Natural killer cell (primary cell): ENCODE data around the gene CAV2. TPM values are rescaled to one million over a fixed set of nuclear protein-coding genes. Genes with fewer than 3 reads are reported as not detected.

Experiments used
- ATAC-seq, 3 donors: fragments of 150-1000 bp in 2 of 3; fragments of 200-7000 bp in 1 of 3; cut with Tn5 transposase; 1 replicate in 1 of 3; 2 replicates in 2 of 3; pipeline ENCODE4 v1.10.0; 2021; ENCODE audit warnings: mild to moderate bottlenecking in 2 of 3, moderate library complexity in 2 of 3
- DNase-seq, 2 donors: peaks; one replicate each; pipeline versions ENCODE4 v3.0.0 to v3.0.0-alpha.2; 2013 to 2021; ENCODE audit warnings: mixed read lengths in 1 of 2
- H3K27ac ChIP-seq: one replicate; pipeline ENCODE4 v1.5.1; 2013; ENCODE audit warnings: mild to moderate bottlenecking, low read length
- H3K27me3 ChIP-seq: one replicate; pipeline ENCODE4 v1.6.1; 2013; ENCODE audit warnings: low read length; ENCODE audit not compliant: control insufficient read depth, insufficient read depth
- H3K36me3 ChIP-seq: one replicate; pipeline ENCODE4 v1.6.1; 2013; ENCODE audit warnings: low read length; ENCODE audit not compliant: control insufficient read depth, insufficient read depth
- H3K4me1 ChIP-seq: one replicate; pipeline ENCODE4 v1.6.1; 2013; ENCODE audit warnings: low read length; ENCODE audit not compliant: control insufficient read depth, insufficient read depth
- H3K4me3 ChIP-seq: one replicate; pipeline ENCODE4 v1.5.1; 2013; ENCODE audit warnings: low read length
- H3K9me3 ChIP-seq: one replicate; pipeline ENCODE4 v1.6.1; 2013; ENCODE audit warnings: low read length; ENCODE audit not compliant: control insufficient read depth, insufficient read depth
- H3K27ac Mint-ChIP-seq, 2 donors: one replicate each; pipeline ENCODE4 v1.8.0; 2022; ENCODE audit warnings: mild to moderate bottlenecking in 2 of 2, mixed read lengths in 2 of 2, moderate library complexity in 1 of 2
- H3K27me3 Mint-ChIP-seq, 2 donors: one replicate each; pipeline ENCODE4 v1.8.0; 2022; ENCODE audit warnings: low read depth in 2 of 2, mixed read lengths in 2 of 2
- H3K36me3 Mint-ChIP-seq: one replicate; pipeline ENCODE4 v1.8.0; 2022; ENCODE audit warnings: mixed read lengths
- H3K4me1 Mint-ChIP-seq, 2 donors: one replicate each; pipeline ENCODE4 v1.8.0; 2022; ENCODE audit warnings: mixed read lengths in 2 of 2
- H3K4me3 Mint-ChIP-seq: one replicate; pipeline ENCODE4 v1.8.0; 2022; ENCODE audit warnings: mild to moderate bottlenecking, moderate library complexity, mixed read lengths
- H3K9me3 Mint-ChIP-seq, 2 donors: one replicate each; pipeline ENCODE4 v1.8.0; 2022; ENCODE audit warnings: mixed read lengths in 2 of 2
- CTCF ChIP-seq: fragments of 200-600 bp; IDR thresholded peaks from one replicate; pipeline ENCODE4 v1.8.0; 2022; ENCODE audit warnings: antibody characterized with exemption
- WGBS: methylation state at CpG from one replicate; pipeline ENCODE4 v1.1.7; 2013; ENCODE audit warnings: missing lambda C conversion rate; ENCODE audit not compliant: insufficient coverage; 5-methylcytosine and 5-hydroxymethylcytosine counted together
- intact Hi-C: fragments of 100-400 bp; cut with micrococcal nuclease; formaldehyde crosslinking; loops from one replicate; pipeline ENCODE4 v1.14.2; 2022
- total RNA-seq, 4 donors: library from RNA; stranded (reverse); fragments of 120-200 nt in 1 of 4; gene quantifications; one replicate each; pipeline versions ENCODE4 v1.2.3 to v1.2.4, GENCODE V29; 2013 to 2022

Gene CAV2
- total RNA-seq, 3 donors from 2014 or later (not counting 1 experiment from before 2014, with no cell fraction given), result 1.9 TPM; not detected in 2

GRCh38 chr7:116548506-116548905 lies 49.0 kb downstream of the CAV2 start:
- Mint-ChIP-seq H3K36me3 (no peaks in the 10 kb centered on the region), H3K4me1 (no peaks in the 10 kb centered on the region), H3K4me3 (no peak overlapping the region), H3K27ac (no peak overlapping the region), H3K9me3 (no peaks in the 10 kb centered on the region), H3K27me3 (peaks cover 4 to 30% of the 10 kb centered on the region in 2 donors)
- no peaks in the 10 kb centered on the region for H3K9me3 ChIP-seq
- intact Hi-C loops, result no loop called here
- no peak for TF ChIP-seq CTCF
- H3K36me3 ChIP-seq, result no peaks in the 10 kb centered on the region
- H3K4me1 ChIP-seq, result no peaks in the 10 kb centered on the region
- no peak overlapping the region for H3K4me3 ChIP-seq
- no peak for DNase-seq
- WGBS, result 86% methylated on average over 3 of the region's 3 CpGs
- H3K27me3 ChIP-seq, result no peaks in the 10 kb centered on the region
- no peak overlapping the region for H3K27ac ChIP-seq
- ATAC-seq, result no peak

DNA sequence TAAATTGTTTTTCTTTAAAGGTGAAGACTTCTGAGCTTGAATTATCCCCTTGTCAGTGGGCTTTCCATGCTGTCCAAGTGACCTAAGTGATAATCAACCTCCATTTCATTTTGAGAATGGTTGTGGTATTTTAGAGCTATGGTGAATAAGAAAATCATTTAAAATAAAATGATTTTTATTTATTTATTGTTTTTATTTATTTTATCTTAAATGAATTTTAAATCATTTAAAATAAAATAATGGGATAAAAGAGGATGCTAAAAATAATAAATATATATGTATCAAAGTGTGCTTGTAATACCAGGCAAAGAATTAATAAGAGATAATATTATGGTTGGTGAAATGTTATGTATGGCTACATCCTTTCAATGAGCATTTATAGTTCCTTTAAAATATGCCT lies 49.8 kb downstream of the CAV2 start:
- H3K4me1 Mint-ChIP-seq, result no peaks in the 10 kb centered on the region
- H3K4me3 ChIP-seq, result no peak overlapping the region
- no peak overlapping the region for H3K4me3 Mint-ChIP-seq
- intact Hi-C loops, result no loop called here
- no peaks in the 10 kb centered on the region for H3K9me3 ChIP-seq
- H3K9me3 Mint-ChIP-seq, result no peaks in the 10 kb centered on the region
- H3K36me3 Mint-ChIP-seq, result no peaks in the 10 kb centered on the region
- no peak overlapping the region for H3K27ac Mint-ChIP-seq
- TF ChIP-seq CTCF, result no peak
- H3K27ac ChIP-seq, result no peak overlapping the region
- DNase-seq (no peak), ATAC-seq (no peak)
- H3K36me3 ChIP-seq, result no peaks in the 10 kb centered on the region
- no peaks in the 10 kb centered on the region for H3K4me1 ChIP-seq
- H3K27me3 Mint-ChIP-seq, result peaks cover 7 to 30% of the 10 kb centered on the region in 2 donors
- no peaks in the 10 kb centered on the region for H3K27me3 ChIP-seq

DNA sequence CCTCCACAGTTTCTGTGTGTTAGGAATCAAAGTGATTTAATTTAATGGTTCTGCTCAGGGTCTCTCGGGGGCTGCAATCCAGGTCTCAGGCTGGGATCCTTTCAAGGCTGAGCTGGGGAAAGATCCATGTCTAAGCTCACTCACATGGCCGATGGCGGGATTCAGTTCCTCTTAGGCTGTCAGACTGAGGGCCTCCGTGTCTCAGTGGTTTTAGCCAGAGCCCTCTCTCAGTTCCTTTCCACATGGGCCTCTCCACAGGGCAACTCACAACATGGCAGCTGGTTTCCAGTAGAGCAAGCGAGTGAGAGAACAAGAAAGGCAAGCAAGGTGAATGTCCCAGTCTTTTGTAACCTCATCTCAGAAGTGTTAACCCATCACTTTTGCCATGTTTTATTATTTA lies 52.2 kb downstream of the CAV2 start:
- intact Hi-C loops, result no loop called here
- Histone ChIP-seq H3K36me3 (no peaks in the 10 kb centered on the region), H3K4me3 (no peak overlapping the region), H3K27me3 (no peaks in the 10 kb centered on the region), H3K4me1 (no peaks in the 10 kb centered on the region), H3K27ac (no peak overlapping the region), H3K9me3 (no peaks in the 10 kb centered on the region)
- Mint-ChIP-seq H3K36me3 (no peaks in the 10 kb centered on the region), H3K27ac (no peak overlapping the region), H3K4me1 (no peaks in the 10 kb centered on the region), H3K9me3 (no peaks in the 10 kb centered on the region), H3K27me3 (peaks cover 12 to 31% of the 10 kb centered on the region in 2 donors), H3K4me3 (no peak overlapping the region)
- no peak for DNase-seq
- no peak for ATAC-seq
- TF ChIP-seq CTCF, result no peak
- WGBS, result 75% methylated on average over 5 of the region's 5 CpGs

DNA sequence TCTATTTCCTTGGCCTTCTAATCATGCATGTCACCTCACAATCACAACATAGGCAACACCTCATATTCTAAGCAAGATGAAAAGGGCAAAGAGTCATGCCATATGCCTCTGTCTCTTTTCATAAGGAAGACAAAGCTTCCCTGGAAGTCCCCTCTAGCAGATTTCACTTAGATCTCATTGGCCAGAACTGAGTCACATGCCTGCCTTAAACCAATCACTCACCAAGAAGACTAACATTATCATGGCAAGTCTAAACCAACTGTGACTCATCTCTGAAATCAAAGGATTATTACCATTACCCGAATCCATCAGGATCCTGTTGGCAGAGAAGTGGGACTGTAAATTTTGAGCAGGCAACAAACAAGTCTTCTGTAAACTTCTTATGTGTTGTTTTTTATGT lies 53.1 kb downstream of the CAV2 start:
- no peak overlapping the region for H3K27ac Mint-ChIP-seq
- no peak for TF ChIP-seq CTCF
- ATAC-seq (no peak), DNase-seq (no peak)
- no peak overlapping the region for H3K4me3 Mint-ChIP-seq
- peaks cover 14 to 33% of the 10 kb centered on the region in 2 donors for H3K27me3 Mint-ChIP-seq
- Histone ChIP-seq H3K27ac (no peak overlapping the region), H3K27me3 (no peaks in the 10 kb centered on the region), H3K36me3 (no peaks in the 10 kb centered on the region), H3K4me1 (no peaks in the 10 kb centered on the region), H3K4me3 (no peak overlapping the region), H3K9me3 (no peaks in the 10 kb centered on the region)
- intact Hi-C loops, result no loop called here
- no peaks in the 10 kb centered on the region for H3K4me1 Mint-ChIP-seq
- no peaks in the 10 kb centered on the region for H3K36me3 Mint-ChIP-seq
- WGBS, result no CpG with 5 or more reads among the region's 1 CpG
- no peaks in the 10 kb centered on the region for H3K9me3 Mint-ChIP-seq
